VCaP (cell line): ENCODE measurements around the gene MYO5C.

Experiments
- H3K27ac ChIP-seq: fragments of 450-650 bp; 2 replicates; pipeline ENCODE4 v1.5.1; 2017
- CTCF ChIP-seq: fragments of 450-650 bp; conservative IDR thresholded peaks from 2 replicates; pipeline ENCODE4 v1.5.1; 2017; ENCODE audit warnings: mild to moderate bottlenecking, moderate library complexity

MYO5C gene

GRCh38 chr15:52276256-52276770, 19.3 kb downstream of the MYO5C start:
- no peak overlapping the region for H3K27ac ChIP-seq
- TF ChIP-seq CTCF, result no peak

- TF ChIP-seq CTCF, result no peak
- peak overlapping the region; percentile 74 for H3K27ac ChIP-seq
Measured at GRCh38 chr15:52263563-52264282, 31.9 kb downstream of the MYO5C start.

- no peak for TF ChIP-seq CTCF
- peak overlapping the region; percentile 74; the same call in 1 of the 2 replicates for H3K27ac ChIP-seq
Measured at GRCh38 chr15:52262364-52262763, 33.2 kb downstream of the MYO5C start.

- H3K27ac ChIP-seq, result peak overlapping the region; percentile 74
Measured at GRCh38 chr15:52261498-52262242, 33.9 kb downstream of the MYO5C start.

GRCh38 chr15:52261026-52261425, 34.6 kb downstream of the MYO5C start:
- peak overlapping the region; percentile 74 for H3K27ac ChIP-seq
- no peak for TF ChIP-seq CTCF

More at GRCh38 chr15:52261498-52262242, 33.9 kb downstream of the MYO5C start:
- no peak for TF ChIP-seq CTCF

- no peak for TF ChIP-seq CTCF
- H3K27ac ChIP-seq, result peak overlapping the region; percentile 74
Measured at GRCh38 chr15:52259503-52259902, 36.1 kb downstream of the MYO5C start.

GRCh38 chr15:52258461-52258860, 37.1 kb downstream of the MYO5C start:
- TF ChIP-seq CTCF, result no peak
- H3K27ac ChIP-seq, result peak overlapping the region; percentile 74
